C4-2B (cell line): ENCODE data around the gene CPHXL2.

Experiments used
- H3K27ac ChIP-seq: fragments of 450-650 bp; 2 replicates; pipeline ENCODE4 v1.5.1; 2017
- CTCF ChIP-seq: fragments of 450-650 bp; conservative IDR thresholded peaks from 2 replicates; pipeline ENCODE4 v1.5.1; 2017; ENCODE audit warnings: mild to moderate bottlenecking
- ZFX ChIP-seq: fragments of 450-650 bp; IDR thresholded peaks from 2 replicates; pipeline ENCODE4 v1.6.1; 2017

Gene CPHXL2

DNA sequence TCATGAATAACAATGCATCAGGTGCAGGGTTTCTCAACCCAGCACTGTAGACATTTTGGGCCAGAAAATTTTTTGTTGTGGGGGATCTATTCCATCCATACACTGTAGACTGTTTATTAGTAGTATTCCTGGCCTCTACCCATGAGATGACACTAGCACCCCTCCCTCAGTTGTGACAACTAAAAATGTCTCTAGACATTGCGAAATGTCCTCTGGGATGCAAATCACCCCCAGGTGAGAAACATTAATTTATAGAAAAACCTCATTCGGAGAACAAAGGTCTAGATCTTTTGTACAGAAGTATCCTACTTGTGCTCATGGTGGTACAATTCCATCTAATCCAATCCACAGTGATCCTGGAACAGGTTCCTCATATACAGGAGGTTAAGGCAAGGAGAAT is 58.0 kb downstream of the CPHXL2 start:
- TF ChIP-seq CTCF (no peak), ZFX (no peak)
- no peak overlapping the region for H3K27ac ChIP-seq

DNA sequence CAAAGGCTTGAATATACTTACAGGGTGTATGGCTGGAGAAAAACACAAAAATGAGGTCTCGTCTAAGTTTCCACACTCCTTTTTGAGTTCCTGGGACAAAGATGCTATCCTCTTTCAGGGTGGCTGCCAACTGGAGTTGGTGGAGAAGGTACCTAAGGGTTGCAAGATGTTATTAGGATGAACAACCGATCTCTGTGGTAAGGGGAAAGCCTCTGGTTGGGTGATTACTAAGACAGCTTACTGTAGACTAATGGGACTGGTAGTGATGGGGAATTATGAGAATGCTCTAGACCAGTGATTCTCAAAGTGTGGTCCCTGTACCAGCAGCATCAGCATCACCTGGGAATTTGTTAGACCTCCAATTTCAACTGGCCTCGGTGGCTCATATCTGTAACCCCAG is 59.7 kb downstream of the CPHXL2 start:
- H3K27ac ChIP-seq = no peak overlapping the region
- TF ChIP-seq CTCF = no peak
- TF ChIP-seq ZFX = no peak

DNA sequence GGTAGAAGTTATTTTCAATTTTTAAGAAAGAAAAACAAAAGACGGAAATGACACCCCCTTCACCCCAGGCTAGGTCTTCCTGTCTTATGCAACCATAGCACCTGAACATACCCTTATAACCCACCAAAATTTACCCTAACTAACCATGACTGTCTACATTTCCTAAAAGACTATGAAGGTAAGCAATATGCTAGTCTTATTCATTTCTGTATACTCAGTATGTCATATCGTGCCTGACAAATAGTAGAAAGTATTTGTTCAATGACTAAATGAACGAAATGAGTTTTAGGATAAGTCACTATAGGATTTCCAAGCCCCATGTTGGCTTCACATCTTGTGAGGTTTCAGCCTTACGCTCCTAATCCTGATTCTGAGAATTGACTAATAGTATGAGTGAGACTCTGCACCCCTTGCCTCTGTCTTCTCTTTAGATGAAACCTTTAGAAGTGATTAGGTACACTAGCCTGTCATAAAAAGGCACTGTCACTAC is 60.2 kb downstream of the CPHXL2 start:
- TF ChIP-seq CTCF (no peak), ZFX (no peak)
- H3K27ac ChIP-seq = no peak overlapping the region

- TF ChIP-seq ZFX (no peak), CTCF (no peak)
- no peak overlapping the region for H3K27ac ChIP-seq
Measured at GRCh38 chr16:75615619-75616018, 61.2 kb downstream of the CPHXL2 start.

- no peak for TF ChIP-seq ZFX
- no peak for TF ChIP-seq CTCF
- no peak overlapping the region for H3K27ac ChIP-seq
Measured at GRCh38 chr16:75614066-75614897, 62.5 kb downstream of the CPHXL2 start.
